Upper lobe of left lung (tissue), 4 donors: ENCODE measurements around the gene ANXA1.

Experiments
- CTCF ChIP-seq, 6 experiments: fragments of 450-650 bp in 4 of 6; fragments of 200-600 bp in 2 of 6; sonication (generic) in 2 of 6; IDR thresholded peaks; one replicate each; pipeline ENCODE4 v1.5.1; 2016 to 2019; ENCODE audit warnings: antibody characterized with exemption in 6 of 6
- EP300 ChIP-seq, 4 donors: sonication (generic); formaldehyde crosslinking; IDR thresholded peaks; one replicate each; pipeline ENCODE4 v1.5.1; 2017; ENCODE audit warnings: antibody characterized with exemption in 4 of 4, control low read depth in 2 of 4
- POLR2A ChIP-seq, 4 donors: fragments of 450-650 bp; IDR thresholded peaks; one replicate each; pipeline ENCODE4 v1.5.1; 2016 to 2017; ENCODE audit warnings: antibody characterized with exemption in 4 of 4, mild to moderate bottlenecking in 2 of 4
- POLR2AphosphoS5 ChIP-seq, 2 donors: sonication (generic); formaldehyde crosslinking; IDR thresholded peaks; one replicate each; pipeline ENCODE4 v1.5.1; 2017; ENCODE audit warnings: antibody characterized with exemption in 2 of 2

- TF ChIP-seq CTCF (IDR thresholded peaks at IDR 0.05) (no peak), POLR2A (IDR thresholded peaks at IDR 0.05) (no peak), EP300 (IDR thresholded peaks at IDR 0.05) (no peak), POLR2AphosphoS5 (IDR thresholded peaks at IDR 0.05) (no peak)
Measured at GRCh38 chr9:73121375-73121935, 30.2 kb upstream of the ANXA1 start.
